22Rv1 (cell line): ENCODE results near the gene AKAP6.

Source experiments
- H3K27ac ChIP-seq: fragments of 450-650 bp; 2 replicates; pipeline ENCODE4 v1.5.1; 2017
- CTCF ChIP-seq: fragments of 450-650 bp; IDR thresholded peaks from 2 replicates; pipeline ENCODE4 v1.5.1; 2017; ENCODE audit warnings: mild to moderate bottlenecking
- ZFX ChIP-seq: fragments of 450-650 bp; IDR thresholded peaks from 2 replicates; pipeline ENCODE4 v1.6.1; 2017; ENCODE audit warnings: antibody characterized with exemption, borderline replicate concordance

AKAP6 gene

GRCh38 chr14:32514236-32514635, 185.1 kb downstream of the AKAP6 start:
- peak overlapping the region; percentile 22; the same call in 1 of the 2 replicates for H3K27ac ChIP-seq
- TF ChIP-seq ZFX (no peak), CTCF (no peak)

GRCh38 chr14:32514681-32515080, 185.6 kb downstream of the AKAP6 start:
- peak overlapping the region; percentile 22; the same call in 1 of the 2 replicates for H3K27ac ChIP-seq
- TF ChIP-seq CTCF (no peak), ZFX (no peak)

- TF ChIP-seq ZFX (no peak), CTCF (no peak)
- H3K27ac ChIP-seq = no peak overlapping the region
Measured at GRCh38 chr14:32524609-32525375, 195.7 kb downstream of the AKAP6 start.

- TF ChIP-seq CTCF (no peak), ZFX (no peak)
- no peak overlapping the region for H3K27ac ChIP-seq
Measured at GRCh38 chr14:32525591-32525990, 196.5 kb downstream of the AKAP6 start.

- TF ChIP-seq ZFX (no peak), CTCF (no peak)
- no peak overlapping the region for H3K27ac ChIP-seq
Measured at GRCh38 chr14:32530800-32531199, 201.7 kb downstream of the AKAP6 start.

GRCh38 chr14:32531942-32532515, 202.9 kb downstream of the AKAP6 start:
- H3K27ac ChIP-seq = no peak overlapping the region
- TF ChIP-seq ZFX (no peak), CTCF (no peak)

- TF ChIP-seq CTCF (no peak), ZFX (no peak)
- no peak overlapping the region for H3K27ac ChIP-seq
Measured at GRCh38 chr14:32534145-32534544, 205.0 kb downstream of the AKAP6 start.
